ENCODE results near the gene KRT80. TPM values are rescaled to one million over a fixed set of nuclear protein-coding genes. Genes with fewer than 3 reads are reported as not detected.

The KRT80 gene
- polyA plus RNA-seq, 4 donors: 0.13 to 3.2 (median 0.58) TPM

DNA sequence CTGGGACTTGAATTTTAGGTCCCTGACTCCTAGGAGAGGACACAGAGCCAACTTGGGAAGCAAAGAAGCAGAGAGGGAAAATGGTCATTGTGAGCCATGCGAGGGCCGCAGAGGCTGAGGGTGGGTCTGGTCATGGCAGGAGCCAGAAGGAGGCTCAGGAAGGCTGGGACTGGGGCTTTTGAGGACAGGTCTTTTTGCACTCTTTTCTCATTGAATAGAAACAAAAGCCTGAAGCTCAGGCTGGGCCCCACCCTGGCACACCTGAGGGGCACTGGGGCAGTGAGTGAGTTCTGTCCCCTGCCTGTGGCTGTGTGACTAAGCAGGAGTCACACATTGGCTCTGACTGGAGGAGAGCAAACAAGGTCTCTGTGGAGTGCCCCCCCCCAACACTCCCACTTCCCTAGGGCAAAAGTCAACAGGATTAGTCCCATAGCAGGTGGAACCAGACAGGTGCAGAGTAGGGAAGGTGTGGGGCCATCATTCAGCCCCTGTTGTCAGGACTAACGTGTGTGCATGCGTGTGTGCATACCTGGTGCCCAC, 44.1 kb upstream of the KRT80 start:
- Histone ChIP-seq H3K9me3 (ENCODE audit: control insufficient read depth in 2 of 2, insufficient read depth in 1 of 2, low read depth in 1 of 2, low read length in 1 of 2) (no peaks in the 10 kb centered on the region), H3K36me3 (ENCODE audit: control insufficient read depth in 3 of 3, insufficient read depth in 2 of 3, low read depth in 1 of 3, low read length in 3 of 3) (no peaks in the 10 kb centered on the region), H3K27ac (ENCODE audit: low read depth in 1 of 3, low read length in 2 of 3) (peak overlapping the region in 2 of 3 donors; percentile 54 to 58), H3K4me3 (ENCODE audit: low read depth in 1 of 3, low read length in 3 of 3) (no peak overlapping the region), H3K27me3 (ENCODE audit: control insufficient read depth in 3 of 3, insufficient read depth in 3 of 3, low read length in 3 of 3) (peaks cover 0 to 22% (median 5%) of the 10 kb centered on the region in 3 donors), H3K4me1 (ENCODE audit: control insufficient read depth in 3 of 3, insufficient read depth in 2 of 3, low read depth in 1 of 3, low read length in 2 of 3) (peaks cover 0 to 30% (median 0%) of the 10 kb centered on the region in 3 donors)
- FAIRE-seq (no peak), DNase-seq (peak; percentile 81 to 84)
- WGBS, 3 donors: 15 to 51% (median 38%) methylated on average over 4 of the region's 4 CpGs

GRCh38 chr12:52235001-52235764, 43.4 kb upstream of the KRT80 start:
- DNase-seq: no peak
- H3K27ac ChIP-seq (ENCODE audit: low read depth in 1 of 3, low read length in 2 of 3): peak overlapping the region in 2 of 3 donors; percentile 54 to 58
- WGBS, 3 donors: 89 to 92% (median 91%) methylated on average over 15 of the region's 15 CpGs
- no peaks in the 10 kb centered on the region for H3K36me3 ChIP-seq (ENCODE audit: control insufficient read depth in 3 of 3, insufficient read depth in 2 of 3, low read depth in 1 of 3, low read length in 3 of 3)
- peaks cover 0 to 30% (median 0%) of the 10 kb centered on the region in 3 donors for H3K4me1 ChIP-seq (ENCODE audit: control insufficient read depth in 3 of 3, insufficient read depth in 2 of 3, low read depth in 1 of 3, low read length in 2 of 3)
- H3K4me3 ChIP-seq (ENCODE audit: low read depth in 1 of 3, low read length in 3 of 3): no peak overlapping the region
- no peaks in the 10 kb centered on the region for H3K9me3 ChIP-seq (ENCODE audit: control insufficient read depth in 2 of 2, insufficient read depth in 1 of 2, low read depth in 1 of 2, low read length in 1 of 2)
- FAIRE-seq: no peak
- H3K27me3 ChIP-seq (ENCODE audit: control insufficient read depth in 3 of 3, insufficient read depth in 3 of 3, low read length in 3 of 3): peaks cover 0 to 22% (median 5%) of the 10 kb centered on the region in 3 donors

DNA sequence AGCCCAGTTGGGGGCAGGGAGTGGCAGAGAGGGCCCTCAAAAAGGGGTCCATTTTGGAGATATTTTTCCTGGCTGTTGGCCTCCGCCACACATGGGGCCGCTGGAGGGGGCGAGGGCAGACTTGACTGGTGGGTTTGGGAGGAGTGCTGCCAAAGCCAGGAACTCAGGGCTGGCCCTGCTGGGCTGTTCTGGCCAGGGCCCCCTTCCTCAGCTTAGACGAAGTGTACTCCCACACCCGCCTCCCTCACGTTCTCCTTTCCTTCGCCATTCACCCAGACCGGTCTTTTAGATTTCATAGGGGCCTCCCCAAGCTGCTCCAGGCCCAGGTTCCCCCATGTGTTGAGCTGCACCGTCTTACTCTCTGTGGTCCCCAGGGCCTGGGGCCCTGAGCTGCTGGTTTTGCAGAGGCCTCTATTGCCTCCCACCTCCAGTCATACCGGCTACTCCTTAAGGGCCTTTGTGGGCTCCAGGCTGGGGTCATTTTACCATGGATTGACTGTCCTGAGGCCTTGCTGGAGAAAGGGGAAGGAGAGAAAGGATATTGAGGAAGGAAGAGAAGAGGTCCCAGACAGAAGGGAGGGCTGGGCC, 42.5 kb upstream of the KRT80 start:
- FAIRE-seq: no peak
- peaks cover 0 to 22% (median 5%) of the 10 kb centered on the region in 3 donors for H3K27me3 ChIP-seq (ENCODE audit: control insufficient read depth in 3 of 3, insufficient read depth in 3 of 3, low read length in 3 of 3)
- H3K36me3 ChIP-seq (ENCODE audit: control insufficient read depth in 3 of 3, insufficient read depth in 2 of 3, low read depth in 1 of 3, low read length in 3 of 3): no peaks in the 10 kb centered on the region
- H3K4me3 ChIP-seq (ENCODE audit: low read depth in 1 of 3, low read length in 3 of 3): no peak overlapping the region
- DNase-seq: no peak
- no peaks in the 10 kb centered on the region for H3K9me3 ChIP-seq (ENCODE audit: control insufficient read depth in 2 of 2, insufficient read depth in 1 of 2, low read depth in 1 of 2, low read length in 1 of 2)
- peaks cover 0 to 25% (median 0%) of the 10 kb centered on the region in 3 donors for H3K4me1 ChIP-seq (ENCODE audit: control insufficient read depth in 3 of 3, insufficient read depth in 2 of 3, low read depth in 1 of 3, low read length in 2 of 3)
- no peak overlapping the region for H3K27ac ChIP-seq (ENCODE audit: low read depth in 1 of 3, low read length in 2 of 3)
- 83 to 92% (median 90%) methylated on average over 10 of the region's 10 CpGs for WGBS, 3 donors

DNA sequence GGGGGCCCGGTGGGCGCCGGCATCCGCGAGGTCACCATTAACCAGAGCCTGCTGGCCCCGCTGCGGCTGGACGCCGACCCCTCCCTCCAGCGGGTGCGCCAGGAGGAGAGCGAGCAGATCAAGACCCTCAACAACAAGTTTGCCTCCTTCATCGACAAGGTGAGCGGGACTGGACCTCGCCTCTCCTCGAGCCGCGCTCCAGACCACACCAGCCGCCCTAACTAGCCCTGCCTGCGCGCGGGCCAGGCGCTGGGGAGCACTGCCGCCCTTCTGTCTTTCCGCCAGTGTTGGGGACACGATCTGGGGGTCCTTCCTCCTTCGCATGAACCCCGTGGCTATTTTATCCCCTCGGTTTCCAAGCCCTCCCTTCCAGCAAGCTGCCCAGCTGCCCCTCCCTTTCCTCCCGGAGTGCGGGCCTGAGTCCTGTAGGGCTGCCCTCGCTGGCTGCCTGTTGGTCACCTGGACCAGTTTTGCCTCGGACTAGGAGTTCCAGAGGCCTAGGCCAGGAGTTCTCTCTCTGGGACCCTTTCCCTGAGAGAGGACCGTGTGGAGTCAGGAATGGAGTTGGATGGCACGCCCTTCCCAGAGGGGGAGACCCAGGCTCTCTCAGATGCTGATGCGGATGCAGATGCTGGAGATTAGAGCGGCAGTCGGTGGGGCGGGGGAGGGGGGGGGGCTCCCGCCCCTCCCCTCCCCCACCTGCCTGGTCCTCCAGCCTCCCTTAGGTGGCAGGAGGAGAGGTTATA, 41.8 kb upstream of the KRT80 start:
- no peaks in the 10 kb centered on the region for H3K36me3 ChIP-seq (ENCODE audit: control insufficient read depth in 3 of 3, insufficient read depth in 2 of 3, low read depth in 1 of 3, low read length in 3 of 3)
- 36 to 69% (median 64%) methylated on average over 34 to 40 of the region's 40 CpGs for WGBS, 3 donors
- H3K4me3 ChIP-seq (ENCODE audit: low read depth in 1 of 3, low read length in 3 of 3): no peak overlapping the region
- DNase-seq (no peak), FAIRE-seq (no peak)
- no peak overlapping the region for H3K27ac ChIP-seq (ENCODE audit: low read depth in 1 of 3, low read length in 2 of 3)
- peaks cover 0 to 23% (median 0%) of the 10 kb centered on the region in 3 donors for H3K4me1 ChIP-seq (ENCODE audit: control insufficient read depth in 3 of 3, insufficient read depth in 2 of 3, low read depth in 1 of 3, low read length in 2 of 3)
- H3K9me3 ChIP-seq (ENCODE audit: control insufficient read depth in 2 of 2, insufficient read depth in 1 of 2, low read depth in 1 of 2, low read length in 1 of 2): no peaks in the 10 kb centered on the region
- peaks cover 0 to 22% (median 5%) of the 10 kb centered on the region in 3 donors for H3K27me3 ChIP-seq (ENCODE audit: control insufficient read depth in 3 of 3, insufficient read depth in 3 of 3, low read length in 3 of 3)

DNA sequence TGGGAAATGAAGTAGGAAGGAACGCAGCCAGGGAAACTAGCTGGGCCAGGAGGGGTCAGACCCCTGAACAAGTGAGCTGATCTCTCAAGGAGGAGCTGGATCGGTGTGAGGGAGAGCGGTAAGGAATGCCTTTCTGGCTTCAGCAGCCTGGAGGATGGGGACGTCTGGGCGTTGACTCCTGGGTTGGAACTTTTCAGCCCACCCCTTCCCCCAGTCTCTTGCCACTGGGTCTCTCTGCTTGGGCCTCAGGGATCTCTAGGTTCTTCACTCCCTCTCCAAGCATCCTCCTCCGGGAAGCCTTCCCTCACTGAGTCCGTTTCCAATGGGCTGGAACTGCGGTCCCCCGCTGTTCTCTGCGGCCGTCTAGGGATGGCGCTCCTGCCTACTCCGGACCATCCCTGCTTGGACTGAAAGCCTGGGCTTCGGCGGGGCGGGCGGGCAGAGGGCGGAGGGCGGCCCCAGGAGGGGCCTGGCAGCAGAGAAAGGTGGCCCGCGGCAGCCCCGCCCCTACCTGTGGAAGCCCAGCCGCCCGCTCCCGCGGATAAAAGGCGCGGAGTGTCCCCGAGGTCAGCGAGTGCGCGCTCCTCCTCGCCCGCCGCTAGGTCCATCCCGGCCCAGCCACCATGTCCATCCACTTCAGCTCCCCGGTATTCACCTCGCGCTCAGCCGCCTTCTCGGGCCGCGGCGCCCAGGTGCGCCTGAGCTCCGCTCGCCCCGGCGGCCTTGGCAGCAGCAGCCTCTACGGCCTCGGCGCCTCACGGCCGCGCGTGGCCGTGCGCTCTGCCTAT, 41.1 kb upstream of the KRT80 start, which contains the start of gene KRT7:
KRT7 (plus strand) TSS at position 570 of the 788 bp plus-strand sequence; CDS start at position 624, 54 bp downstream.
- DNase-seq: no peak
- H3K36me3 ChIP-seq (ENCODE audit: control insufficient read depth in 3 of 3, insufficient read depth in 2 of 3, low read depth in 1 of 3, low read length in 3 of 3): no peaks in the 10 kb centered on the region
- no peak within 1 kb of the TSS for H3K27ac ChIP-seq (ENCODE audit: low read depth in 1 of 3, low read length in 2 of 3)
- no peaks in the 10 kb centered on the region for H3K9me3 ChIP-seq (ENCODE audit: control insufficient read depth in 2 of 2, insufficient read depth in 1 of 2, low read depth in 1 of 2, low read length in 1 of 2)
- no peak for FAIRE-seq
- H3K27me3 ChIP-seq (ENCODE audit: control insufficient read depth in 3 of 3, insufficient read depth in 3 of 3, low read length in 3 of 3): peaks cover 0 to 22% (median 5%) of the 10 kb centered on the region in 3 donors
- WGBS, 3 donors: 7 to 18% (median 11%) methylated on average over 47 to 58 of the region's 58 CpGs
- peaks cover 0 to 23% (median 0%) of the 10 kb centered on the region in 3 donors for H3K4me1 ChIP-seq (ENCODE audit: control insufficient read depth in 3 of 3, insufficient read depth in 2 of 3, low read depth in 1 of 3, low read length in 2 of 3)
- no peak within 1 kb of the TSS for H3K4me3 ChIP-seq (ENCODE audit: low read depth in 1 of 3, low read length in 3 of 3)

GRCh38 chr12:52232203-52232673, 40.4 kb upstream of the KRT80 start:
- no peak overlapping the region for H3K27ac ChIP-seq (ENCODE audit: low read depth in 1 of 3, low read length in 2 of 3)
- peaks cover 0 to 22% (median 5%) of the 10 kb centered on the region in 3 donors for H3K27me3 ChIP-seq (ENCODE audit: control insufficient read depth in 3 of 3, insufficient read depth in 3 of 3, low read length in 3 of 3)
- no peak for FAIRE-seq
- no peak for DNase-seq
- H3K9me3 ChIP-seq (ENCODE audit: control insufficient read depth in 2 of 2, insufficient read depth in 1 of 2, low read depth in 1 of 2, low read length in 1 of 2): no peaks in the 10 kb centered on the region
- no peak overlapping the region for H3K4me3 ChIP-seq (ENCODE audit: low read depth in 1 of 3, low read length in 3 of 3)
- peaks cover 0 to 23% (median 0%) of the 10 kb centered on the region in 3 donors for H3K4me1 ChIP-seq (ENCODE audit: control insufficient read depth in 3 of 3, insufficient read depth in 2 of 3, low read depth in 1 of 3, low read length in 2 of 3)
- 60 to 80% (median 76%) methylated on average over 12 of the region's 12 CpGs for WGBS, 3 donors
- H3K36me3 ChIP-seq (ENCODE audit: control insufficient read depth in 3 of 3, insufficient read depth in 2 of 3, low read depth in 1 of 3, low read length in 3 of 3): no peaks in the 10 kb centered on the region

DNA sequence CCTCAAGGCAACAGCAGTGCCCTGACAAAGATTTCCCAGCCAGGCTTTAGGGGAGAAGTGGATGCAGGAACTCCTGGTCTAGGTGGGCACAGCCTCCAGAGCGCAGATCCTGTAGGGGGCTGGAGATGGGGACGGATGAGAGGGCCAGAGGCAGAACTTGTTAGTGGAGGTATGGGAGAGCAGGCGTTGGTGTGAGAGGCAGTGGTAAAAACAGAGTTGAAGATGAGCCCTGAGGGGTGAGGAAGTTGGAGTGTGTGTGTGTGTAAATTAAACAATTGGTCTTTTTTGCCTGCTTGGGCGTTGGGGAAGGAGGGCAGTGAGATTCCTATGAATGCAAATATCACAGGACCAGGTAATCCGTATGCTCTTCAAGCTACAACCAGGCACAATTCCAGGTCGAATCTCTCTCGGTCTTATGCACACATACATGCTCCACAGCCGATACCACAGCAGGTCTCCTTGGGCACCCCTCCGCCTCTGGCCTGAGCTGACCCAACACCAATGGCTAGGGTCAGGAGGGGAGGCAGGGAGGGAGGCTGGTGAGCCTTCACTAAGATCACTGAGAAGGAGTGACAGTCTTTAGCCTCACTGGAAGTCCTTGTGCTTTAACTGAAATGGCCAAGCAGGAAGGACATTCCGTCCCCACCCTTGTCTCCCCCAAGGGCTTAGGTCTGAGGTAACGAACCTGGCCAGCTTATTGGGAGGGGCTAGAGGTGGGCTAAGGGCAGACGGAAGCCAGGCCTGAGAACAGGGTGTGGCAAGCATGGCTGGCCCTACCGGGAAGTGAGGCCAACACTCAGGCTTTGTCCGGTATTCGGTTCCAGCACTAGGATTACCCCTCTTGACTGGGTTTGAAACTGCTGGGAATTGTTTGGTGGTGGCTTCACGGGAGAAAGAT, 39.7 kb upstream of the KRT80 start:
- H3K36me3 ChIP-seq (ENCODE audit: control insufficient read depth in 3 of 3, insufficient read depth in 2 of 3, low read depth in 1 of 3, low read length in 3 of 3): no peaks in the 10 kb centered on the region
- H3K27ac ChIP-seq (ENCODE audit: low read depth in 1 of 3, low read length in 2 of 3): no peak overlapping the region
- no peak overlapping the region for H3K4me3 ChIP-seq (ENCODE audit: low read depth in 1 of 3, low read length in 3 of 3)
- no peaks in the 10 kb centered on the region for H3K9me3 ChIP-seq (ENCODE audit: control insufficient read depth in 2 of 2, insufficient read depth in 1 of 2, low read depth in 1 of 2, low read length in 1 of 2)
- FAIRE-seq (no peak), DNase-seq (no peak)
- peaks cover 0 to 22% (median 5%) of the 10 kb centered on the region in 3 donors for H3K27me3 ChIP-seq (ENCODE audit: control insufficient read depth in 3 of 3, insufficient read depth in 3 of 3, low read length in 3 of 3)
- H3K4me1 ChIP-seq (ENCODE audit: control insufficient read depth in 3 of 3, insufficient read depth in 2 of 3, low read depth in 1 of 3, low read length in 2 of 3): peaks cover 0 to 20% (median 0%) of the 10 kb centered on the region in 3 donors
- WGBS, 3 donors: 53 to 65% (median 60%) methylated on average over 16 of the region's 16 CpGs

All from small intestine (tissue), 7 donors.